ENCODE measurements around the gene CR1L.
A peak's percentile ranks its signal among the peaks of the same experiment; 100 is the strongest.
"Not testable (repeated sequence)": the region's sequence is repeated elsewhere in the genome, so short reads cannot be mapped to it uniquely, and the experiment has no call there.

CR1L gene

GRCh38 chr1:207646171-207646570, 1.2 kb downstream of the CR1L start:
- no peak for DNase-seq (ENCODE audit: low spot score)

- no peak for DNase-seq (ENCODE audit: low spot score)
These were observed 2.1 kb downstream of the CR1L start for GRCh38 chr1:207646944-207647579.

- DNase-seq (ENCODE audit: low spot score), result no peak
These were observed 2.9 kb downstream of the CR1L start for GRCh38 chr1:207647671-207648333.

GRCh38 chr1:207648334-207649209, 3.6 kb downstream of the CR1L start:
- no peak for DNase-seq (ENCODE audit: low spot score)

GRCh38 chr1:207649210-207649753, 4.3 kb downstream of the CR1L start:
- DNase-seq (ENCODE audit: low spot score), result no peak

GRCh38 chr1:207649865-207650580, 5.1 kb downstream of the CR1L start:
- DNase-seq (ENCODE audit: low spot score), result no peak

GRCh38 chr1:207651583-207651982, 6.7 kb downstream of the CR1L start:
- no peak for DNase-seq (ENCODE audit: low spot score)

GRCh38 chr1:207654320-207654719, 9.4 kb downstream of the CR1L start:
- no peak for DNase-seq (ENCODE audit: low spot score)

- DNase-seq (ENCODE audit: low spot score), result no peak
These were observed 13.5 kb downstream of the CR1L start for GRCh38 chr1:207658408-207658807.

GRCh38 chr1:207658904-207659485, 14.1 kb downstream of the CR1L start:
- DNase-seq (ENCODE audit: low spot score), result no peak

- DNase-seq (ENCODE audit: low spot score), result no peak
These were observed 14.7 kb downstream of the CR1L start for GRCh38 chr1:207659545-207660153.

- DNase-seq (ENCODE audit: low spot score), result not testable (repeated sequence)
These were observed 16.5 kb downstream of the CR1L start for GRCh38 chr1:207661420-207661819.

- no peak for DNase-seq (ENCODE audit: low spot score)
These were observed 21.4 kb downstream of the CR1L start for GRCh38 chr1:207666342-207666741.

GRCh38 chr1:207669528-207670009, 24.6 kb downstream of the CR1L start:
- DNase-seq (ENCODE audit: low spot score), result no peak

- DNase-seq (ENCODE audit: low spot score), result no peak
These were observed 25.3 kb downstream of the CR1L start for GRCh38 chr1:207670192-207670591.

GRCh38 chr1:207670997-207671396, 26.1 kb downstream of the CR1L start:
- DNase-seq (ENCODE audit: low spot score), result no peak

GRCh38 chr1:207672522-207673130, 27.7 kb downstream of the CR1L start:
- DNase-seq (ENCODE audit: low spot score), result peak; percentile 4

GRCh38 chr1:207673399-207673798, 28.5 kb downstream of the CR1L start:
- no peak for DNase-seq (ENCODE audit: low spot score)

- no peak for DNase-seq (ENCODE audit: low spot score)
These were observed 31.2 kb downstream of the CR1L start for GRCh38 chr1:207676153-207676552.

- DNase-seq (ENCODE audit: low spot score), result not testable (repeated sequence)
These were observed 35.9 kb downstream of the CR1L start for GRCh38 chr1:207680590-207681388.
